ENCODE data around the gene PACSIN2.

Gene PACSIN2

DNA sequence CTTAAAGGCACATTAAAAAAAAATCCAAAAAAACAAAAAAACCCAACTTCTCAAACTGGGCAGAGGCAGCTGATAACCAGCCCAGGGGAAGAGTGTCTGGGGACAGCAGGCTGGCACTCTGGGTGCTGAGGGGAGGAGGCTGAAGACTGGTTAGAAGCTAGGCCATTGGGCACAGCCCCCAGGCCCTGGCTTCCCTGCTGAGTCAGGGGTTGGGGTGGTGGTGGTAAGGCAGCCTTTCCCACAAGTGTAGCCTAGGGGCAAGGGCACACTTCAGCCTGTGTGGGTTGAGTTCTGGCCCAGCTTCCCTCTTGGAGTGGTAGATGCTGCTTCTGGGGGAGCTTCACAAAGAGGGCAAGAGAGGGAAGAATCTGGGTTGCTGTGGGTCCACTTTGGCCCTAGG, 141.6 kb downstream of the PACSIN2 start:
- CTCF ChIA-PET = interaction anchor here (1.2 to 1.4 kb wide), 2 partner anchors 9 to 134 kb away, joined by 3 to 4 read pairs; no protein-coding TSS in a partner anchor
- TF ChIP-seq, protein P1, sequence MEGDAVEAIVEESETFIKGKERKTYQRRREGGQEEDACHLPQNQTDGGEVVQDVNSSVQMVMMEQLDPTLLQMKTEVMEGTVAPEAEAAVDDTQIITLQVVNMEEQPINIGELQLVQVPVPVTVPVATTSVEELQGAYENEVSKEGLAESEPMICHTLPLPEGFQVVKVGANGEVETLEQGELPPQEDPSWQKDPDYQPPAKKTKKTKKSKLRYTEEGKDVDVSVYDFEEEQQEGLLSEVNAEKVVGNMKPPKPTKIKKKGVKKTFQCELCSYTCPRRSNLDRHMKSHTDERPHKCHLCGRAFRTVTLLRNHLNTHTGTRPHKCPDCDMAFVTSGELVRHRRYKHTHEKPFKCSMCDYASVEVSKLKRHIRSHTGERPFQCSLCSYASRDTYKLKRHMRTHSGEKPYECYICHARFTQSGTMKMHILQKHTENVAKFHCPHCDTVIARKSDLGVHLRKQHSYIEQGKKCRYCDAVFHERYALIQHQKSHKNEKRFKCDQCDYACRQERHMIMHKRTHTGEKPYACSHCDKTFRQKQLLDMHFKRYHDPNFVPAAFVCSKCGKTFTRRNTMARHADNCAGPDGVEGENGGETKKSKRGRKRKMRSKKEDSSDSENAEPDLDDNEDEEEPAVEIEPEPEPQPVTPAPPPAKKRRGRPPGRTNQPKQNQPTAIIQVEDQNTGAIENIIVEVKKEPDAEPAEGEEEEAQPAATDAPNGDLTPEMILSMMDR (IDR thresholded peaks at IDR 0.05; ENCODE audit: control extremely low read depth, extremely low read depth, low read depth, missing control alignments) = no peak
- DNase-seq (ENCODE audit: extremely low spot score) = no peak
- POLR2A ChIA-PET = no interaction called here

- no peak for DNase-seq (ENCODE audit: extremely low spot score)
- ChIA-PET POLR2A (no interaction called here), CTCF (interaction anchor here (1.2 to 1.4 kb wide), 2 partner anchors 9 to 135 kb away, joined by 3 to 4 read pairs; no protein-coding TSS in a partner anchor)
- TF ChIP-seq, protein P1 (IDR thresholded peaks at IDR 0.05; ENCODE audit: control extremely low read depth, extremely low read depth, low read depth, missing control alignments) = no peak
Observed at GRCh38 chr22:42872821-42873220, 142.1 kb downstream of the PACSIN2 start.

DNA sequence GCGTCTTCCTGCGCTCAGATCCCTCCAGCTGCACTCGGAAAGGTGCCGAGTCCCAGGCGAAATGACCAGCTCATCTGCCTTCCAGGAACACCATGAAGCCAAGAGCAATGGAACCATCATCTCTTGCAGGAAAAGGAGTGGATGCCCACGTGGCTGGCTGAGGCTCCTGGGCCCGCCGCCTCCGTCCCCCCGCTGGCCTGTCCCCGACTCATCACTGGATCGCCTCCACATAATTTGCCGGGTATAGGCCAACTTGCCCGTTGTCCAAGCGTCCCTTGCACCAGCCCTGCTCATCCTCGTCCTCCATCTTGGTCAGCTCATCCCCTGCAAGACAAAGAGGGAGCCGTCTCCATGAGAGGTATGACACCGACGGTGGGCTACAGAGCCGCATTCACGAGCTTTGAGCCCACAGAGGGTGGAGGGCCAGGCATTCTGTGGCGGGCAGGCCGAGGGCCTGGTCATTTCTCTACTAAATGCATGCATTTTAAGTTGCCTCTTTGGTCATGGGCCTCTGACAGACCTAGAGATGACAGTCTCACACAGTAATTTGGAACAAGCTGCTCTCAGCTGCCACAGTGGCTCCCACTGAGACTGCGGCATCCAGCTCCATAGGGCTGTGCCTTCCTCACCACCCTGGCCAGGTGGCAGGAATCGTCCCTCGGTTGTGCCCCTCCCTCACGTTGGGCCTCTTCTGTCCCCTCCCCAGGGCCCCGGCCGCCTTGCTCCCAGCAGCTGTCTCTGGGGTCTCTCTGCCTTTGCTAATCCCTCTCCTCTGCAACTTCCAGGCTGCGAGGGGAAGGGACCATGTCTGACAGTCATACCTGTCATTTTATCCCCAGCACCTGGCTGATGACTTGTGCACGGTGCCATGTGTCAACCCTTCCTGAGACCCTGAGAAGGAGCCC, 143.6 kb downstream of the PACSIN2 start:
- TF ChIP-seq, protein P1 (IDR thresholded peaks at IDR 0.05; ENCODE audit: control extremely low read depth, extremely low read depth, low read depth, missing control alignments) = no peak
- POLR2A ChIA-PET = no interaction called here
- CTCF ChIA-PET = interaction anchor here (1.1 to 5.9 kb wide), 2 partner anchors 12 to 91 kb away, joined by 4 to 49 read pairs; no protein-coding TSS in a partner anchor
- no peak for DNase-seq (ENCODE audit: extremely low spot score)

DNA sequence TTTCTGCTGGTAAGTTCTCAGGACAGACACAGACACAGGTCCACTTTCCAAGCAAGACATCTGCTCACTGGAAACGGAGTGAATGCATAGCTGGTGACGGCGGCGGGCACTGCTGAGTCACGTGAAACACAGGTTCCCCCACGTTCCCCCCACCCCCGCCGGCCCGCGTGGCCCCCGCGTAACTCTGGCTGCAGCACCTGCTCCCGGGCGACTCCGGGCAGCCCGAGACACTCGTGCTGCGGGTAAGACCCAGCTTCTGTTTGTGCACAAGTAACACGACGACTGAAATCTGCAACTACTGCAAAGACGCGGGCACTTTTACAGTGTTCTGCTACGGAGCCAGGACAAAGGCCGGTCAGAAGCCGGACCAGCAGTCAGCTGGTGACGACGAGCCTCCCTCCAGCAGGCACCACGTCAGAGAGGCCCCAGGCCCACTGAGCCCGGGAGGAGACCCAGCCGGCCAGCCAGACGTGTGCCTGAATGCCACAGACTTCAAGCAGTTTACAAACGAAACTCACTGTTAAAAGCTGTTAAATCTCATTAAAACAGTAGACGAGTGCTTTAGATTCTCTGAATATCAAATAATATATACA, 145.0 kb downstream of the PACSIN2 start:
- ChIA-PET CTCF (interaction anchor here (0.9 to 5.9 kb wide), 4 partner anchors 11 to 216 kb away, joined by 3 to 49 read pairs (median 4); no protein-coding TSS in a partner anchor), POLR2A (no interaction called here)
- no peak for DNase-seq (ENCODE audit: extremely low spot score)
- TF ChIP-seq, protein P1 (IDR thresholded peaks at IDR 0.05; ENCODE audit: control extremely low read depth, extremely low read depth, low read depth, missing control alignments) = no peak

- POLR2A ChIA-PET = no interaction called here
- CTCF ChIA-PET = interaction anchor here (0.9 to 5.9 kb wide), 8 partner anchors 11 to 215 kb away, joined by 3 to 54 read pairs (median 21); partner anchors contain the start of gene ARFGAP3
- DNase-seq (ENCODE audit: extremely low spot score) = no peak
- TF ChIP-seq, protein P1 (IDR thresholded peaks at IDR 0.05; ENCODE audit: control extremely low read depth, extremely low read depth, low read depth, missing control alignments) = no peak
Observed at GRCh38 chr22:42869463-42869862, 145.5 kb downstream of the PACSIN2 start.

- POLR2A ChIA-PET = interaction anchor here (2.1 kb wide), 1 partner anchor 147 kb away, joined by 8 read pairs; the partner anchor contains the start of gene PACSIN2
- TF ChIP-seq, protein P1 (IDR thresholded peaks at IDR 0.05; ENCODE audit: control extremely low read depth, extremely low read depth, low read depth, missing control alignments) = no peak
- DNase-seq (ENCODE audit: extremely low spot score) = no peak
- CTCF ChIA-PET = interaction anchor here (1.0 to 5.9 kb wide), 24 partner anchors 9 to 224 kb away, joined by 3 to 54 read pairs (median 6); partner anchors contain the start of gene ARFGAP3
Observed at GRCh38 chr22:42868751-42869251, 146.1 kb downstream of the PACSIN2 start.

All from GM10248 (cell line).